ENCODE measurements around the gene CRYGC.
"Not testable (repeated sequence)": the region's sequence is repeated elsewhere in the genome, so short reads cannot be mapped to it uniquely, and the experiment has no call there.

Gene CRYGC

DNA sequence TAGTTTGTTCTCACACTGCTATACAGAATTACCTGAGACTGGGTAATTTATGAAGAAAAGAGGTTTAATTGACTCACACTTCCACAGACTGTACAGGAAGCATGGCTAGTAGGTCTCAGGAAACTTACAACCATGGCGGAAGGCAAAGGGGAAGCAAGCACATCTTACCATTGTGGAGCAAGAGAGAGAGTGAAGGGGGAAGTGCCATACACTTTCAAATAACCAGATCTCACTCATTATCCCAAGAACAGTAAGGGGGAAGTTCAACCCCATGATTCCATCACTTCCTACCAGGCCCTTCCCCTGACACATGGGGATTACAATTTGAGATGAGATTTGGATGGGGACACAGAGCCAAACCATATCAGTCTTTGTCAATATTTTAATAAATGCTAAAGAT is 21.3 kb upstream of the CRYGC start:
- Histone ChIP-seq H3K4me3 (ENCODE audit: low read depth in 1 of 2, low read length in 2 of 2) (no peak overlapping the region), H3K36me3 (ENCODE audit: control insufficient read depth in 1 of 2, insufficient read depth in 2 of 2, low read length in 2 of 2) (no peaks in the 10 kb centered on the region), H3K27ac (ENCODE audit: low read length) (no peak overlapping the region), H3K27me3 (ENCODE audit: low read depth, low read length) (no peaks in the 10 kb centered on the region), H3K4me1 (ENCODE audit: control insufficient read depth in 1 of 2, insufficient read depth in 2 of 2, low read length in 2 of 2) (no peaks in the 10 kb centered on the region), H3K9me3 (ENCODE audit: control insufficient read depth in 1 of 2, low read length in 2 of 2) (peaks cover 0 to 6% of the 10 kb centered on the region in 2 donors)

DNA sequence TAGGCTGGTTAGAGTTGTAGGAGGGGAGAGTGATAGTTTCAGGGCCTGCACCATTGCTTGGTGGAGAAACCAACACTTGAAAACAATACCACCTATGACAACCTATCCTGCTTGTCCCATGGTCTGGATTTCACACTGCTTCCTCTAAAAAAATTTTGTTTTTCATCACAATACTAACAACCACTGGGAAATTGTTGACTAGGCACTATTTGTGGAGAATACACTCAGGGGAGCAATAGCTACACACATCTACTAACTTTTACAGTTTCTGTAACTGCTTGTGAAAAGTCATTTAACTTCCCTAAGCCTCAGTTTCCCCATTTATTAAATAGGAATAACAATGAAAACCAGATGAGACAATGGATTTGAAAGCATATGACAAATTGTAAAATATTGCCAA is 20.5 kb upstream of the CRYGC start:
- H3K27ac ChIP-seq (ENCODE audit: low read length) = no peak overlapping the region
- H3K4me1 ChIP-seq (ENCODE audit: control insufficient read depth in 1 of 2, insufficient read depth in 2 of 2, low read length in 2 of 2) = no peaks in the 10 kb centered on the region
- H3K36me3 ChIP-seq (ENCODE audit: control insufficient read depth in 1 of 2, insufficient read depth in 2 of 2, low read length in 2 of 2) = no peaks in the 10 kb centered on the region
- H3K27me3 ChIP-seq (ENCODE audit: low read depth, low read length) = no peaks in the 10 kb centered on the region
- peaks cover 0 to 6% of the 10 kb centered on the region in 2 donors for H3K9me3 ChIP-seq (ENCODE audit: control insufficient read depth in 1 of 2, low read length in 2 of 2)
- H3K4me3 ChIP-seq (ENCODE audit: low read depth in 1 of 2, low read length in 2 of 2) = no peak overlapping the region

DNA sequence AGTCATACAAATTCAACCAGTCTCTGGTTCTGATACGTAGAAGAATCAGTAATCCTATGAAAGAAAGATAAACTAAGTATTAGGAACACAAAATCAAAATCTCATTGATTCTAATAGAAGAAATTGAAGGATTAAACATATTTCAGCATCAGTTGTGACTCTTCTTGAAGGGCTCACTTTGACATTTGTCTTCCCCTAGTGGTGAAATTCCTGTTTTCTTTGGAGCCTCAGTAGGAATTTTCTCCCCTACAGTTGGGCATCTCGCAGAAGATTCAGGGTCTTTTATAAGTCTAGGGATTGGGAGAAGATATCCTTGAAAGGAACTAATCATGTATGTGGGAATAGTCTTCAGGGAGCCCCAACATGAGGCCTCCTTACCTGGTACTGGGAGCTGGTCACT is 19.2 kb upstream of the CRYGC start:
- Histone ChIP-seq H3K27ac (ENCODE audit: low read length) (no peak overlapping the region), H3K4me3 (ENCODE audit: low read depth in 1 of 2, low read length in 2 of 2) (no peak overlapping the region), H3K27me3 (ENCODE audit: low read depth, low read length) (no peaks in the 10 kb centered on the region), H3K4me1 (ENCODE audit: control insufficient read depth in 1 of 2, insufficient read depth in 2 of 2, low read length in 2 of 2) (no peaks in the 10 kb centered on the region), H3K9me3 (ENCODE audit: control insufficient read depth in 1 of 2, low read length in 2 of 2) (peaks cover 0 to 6% of the 10 kb centered on the region in 2 donors), H3K36me3 (ENCODE audit: control insufficient read depth in 1 of 2, insufficient read depth in 2 of 2, low read length in 2 of 2) (no peaks in the 10 kb centered on the region)

DNA sequence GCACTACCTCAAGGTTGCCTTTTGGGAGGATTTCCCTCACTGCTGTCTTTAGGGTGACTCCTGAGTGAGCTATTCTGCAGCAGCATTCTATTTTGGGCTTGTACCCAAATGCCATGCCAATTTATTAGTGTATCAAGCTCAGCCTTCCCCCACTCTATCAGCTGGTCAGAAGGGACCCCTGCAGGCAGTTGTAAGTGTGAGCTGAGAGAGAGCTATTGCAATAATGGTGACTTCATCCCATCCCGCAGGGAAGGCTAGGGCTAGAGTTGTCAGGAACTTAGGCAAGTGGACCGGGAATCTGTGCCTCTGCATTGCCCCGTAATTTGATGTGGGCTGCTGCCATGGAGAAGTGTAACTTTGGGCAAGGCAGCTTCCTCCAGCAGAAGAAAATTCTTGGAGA is 18.1 kb upstream of the CRYGC start:
- Histone ChIP-seq H3K36me3 (ENCODE audit: control insufficient read depth in 1 of 2, insufficient read depth in 2 of 2, low read length in 2 of 2) (no peaks in the 10 kb centered on the region), H3K27me3 (ENCODE audit: low read depth, low read length) (no peaks in the 10 kb centered on the region), H3K4me1 (ENCODE audit: control insufficient read depth in 1 of 2, insufficient read depth in 2 of 2, low read length in 2 of 2) (no peaks in the 10 kb centered on the region), H3K27ac (ENCODE audit: low read length) (no peak overlapping the region), H3K4me3 (ENCODE audit: low read depth in 1 of 2, low read length in 2 of 2) (no peak overlapping the region), H3K9me3 (ENCODE audit: control insufficient read depth in 1 of 2, low read length in 2 of 2) (peaks cover 0 to 6% of the 10 kb centered on the region in 2 donors)

DNA sequence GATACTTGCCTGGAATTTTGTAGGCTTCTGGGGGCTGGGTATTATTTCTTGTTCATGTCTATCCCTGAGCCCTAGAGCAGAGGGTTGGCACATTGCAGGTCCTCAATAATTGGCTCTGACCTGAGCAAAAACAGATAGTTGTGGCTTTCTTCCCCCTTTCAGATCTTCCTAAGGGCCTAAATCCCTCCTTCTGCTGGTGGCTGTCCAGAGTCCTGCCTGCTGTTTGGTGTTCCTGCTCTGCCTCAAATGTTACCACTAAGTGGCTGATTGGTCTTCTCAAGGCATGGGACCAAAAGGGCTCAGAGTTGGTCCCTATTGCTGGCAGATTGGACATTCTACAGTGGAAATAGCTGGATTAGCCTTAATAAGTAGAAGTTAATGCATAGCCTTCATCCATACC is 17.4 kb upstream of the CRYGC start:
- peaks cover 0 to 6% of the 10 kb centered on the region in 2 donors for H3K9me3 ChIP-seq (ENCODE audit: control insufficient read depth in 1 of 2, low read length in 2 of 2)
- H3K36me3 ChIP-seq (ENCODE audit: control insufficient read depth in 1 of 2, insufficient read depth in 2 of 2, low read length in 2 of 2) = no peaks in the 10 kb centered on the region
- no peak overlapping the region for H3K27ac ChIP-seq (ENCODE audit: low read length)
- H3K27me3 ChIP-seq (ENCODE audit: low read depth, low read length) = no peaks in the 10 kb centered on the region
- H3K4me3 ChIP-seq (ENCODE audit: low read depth in 1 of 2, low read length in 2 of 2) = no peak overlapping the region
- no peaks in the 10 kb centered on the region for H3K4me1 ChIP-seq (ENCODE audit: control insufficient read depth in 1 of 2, insufficient read depth in 2 of 2, low read length in 2 of 2)

DNA sequence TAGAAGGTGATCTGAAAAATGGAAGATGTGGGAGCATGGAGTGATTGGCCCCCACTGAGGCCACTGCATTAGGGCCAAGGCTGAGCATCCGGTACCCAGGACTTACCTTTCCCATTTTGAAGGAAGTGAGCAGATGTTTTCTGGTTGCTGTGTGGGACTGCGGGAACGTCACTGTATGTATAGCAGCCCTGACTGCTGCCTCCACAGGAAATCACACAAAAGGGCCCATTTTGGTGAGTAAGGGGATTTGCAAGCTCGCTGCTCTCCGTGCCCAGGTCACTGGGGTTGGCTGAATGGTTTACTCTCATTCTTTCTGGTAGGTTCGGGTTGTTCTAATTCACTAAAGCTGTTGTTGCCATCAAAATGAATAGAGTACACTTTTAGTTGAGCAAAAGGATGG is 16.4 kb upstream of the CRYGC start, which contains the start of gene CRYGB:
TSS of gene CRYGB (minus strand) at position 153 of the 400 bp plus-strand sequence. CDS start at position 115, 38 bp downstream.
- no peaks in the 10 kb centered on the region for H3K36me3 ChIP-seq (ENCODE audit: control insufficient read depth in 1 of 2, insufficient read depth in 2 of 2, low read length in 2 of 2)
- no peak within 1 kb of the TSS for H3K27ac ChIP-seq (ENCODE audit: low read length)
- no peaks in the 10 kb centered on the region for H3K4me1 ChIP-seq (ENCODE audit: control insufficient read depth in 1 of 2, insufficient read depth in 2 of 2, low read length in 2 of 2)
- H3K9me3 ChIP-seq (ENCODE audit: control insufficient read depth in 1 of 2, low read length in 2 of 2) = no peaks in the 10 kb centered on the region
- H3K4me3 ChIP-seq (ENCODE audit: low read depth in 1 of 2, low read length in 2 of 2) = no peak within 1 kb of the TSS
- H3K27me3 ChIP-seq (ENCODE audit: low read depth, low read length) = no peaks in the 10 kb centered on the region

DNA sequence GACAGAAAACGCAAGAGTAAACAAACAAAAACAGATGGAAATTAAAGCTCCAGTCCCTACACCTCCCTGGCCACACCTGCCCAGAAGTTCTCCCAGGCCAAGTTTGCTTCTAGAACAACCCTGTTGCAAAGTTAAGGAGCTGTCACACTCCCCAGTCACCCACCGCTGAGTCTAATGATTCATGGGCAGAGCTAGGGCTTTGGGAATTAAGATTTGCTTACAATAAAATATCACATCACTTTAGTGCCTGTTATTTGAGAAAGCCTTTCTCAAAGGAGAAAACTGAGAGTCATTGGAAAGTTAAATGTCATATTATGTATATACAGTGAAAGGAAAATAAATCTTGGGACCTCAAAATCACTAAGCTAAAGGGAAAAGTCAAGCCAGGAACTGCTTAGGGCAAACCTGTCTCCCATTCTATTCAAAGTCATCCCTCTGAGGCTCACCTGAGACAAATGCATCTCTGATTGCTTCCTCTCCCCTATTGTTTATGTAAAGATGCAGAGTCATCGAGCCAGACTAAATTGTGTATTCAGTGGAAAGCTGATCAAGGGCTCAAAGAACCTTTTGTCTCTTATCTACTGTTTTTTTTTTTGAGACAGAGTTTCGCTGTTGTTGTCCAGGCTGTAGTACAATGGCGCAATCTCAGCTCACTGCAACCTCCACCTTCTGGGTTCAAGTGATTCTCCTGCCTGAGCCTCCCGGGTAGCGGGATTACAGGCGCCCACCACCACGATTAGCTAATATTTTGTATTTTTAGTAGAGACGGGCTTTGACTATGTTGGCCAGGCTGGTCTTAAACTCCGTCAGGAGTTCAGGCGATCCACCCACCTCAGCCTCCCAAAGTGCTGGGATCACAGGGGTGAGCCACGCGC is 13.5 kb upstream of the CRYGC start:
- Histone ChIP-seq H3K4me1 (ENCODE audit: control insufficient read depth in 1 of 2, insufficient read depth in 2 of 2, low read length in 2 of 2) (no peaks in the 10 kb centered on the region), H3K27me3 (ENCODE audit: low read depth, low read length) (no peaks in the 10 kb centered on the region), H3K9me3 (ENCODE audit: control insufficient read depth in 1 of 2, low read length in 2 of 2) (peaks cover 0 to 2% of the 10 kb centered on the region in 2 donors), H3K4me3 (ENCODE audit: low read depth in 1 of 2, low read length in 2 of 2) (no peak overlapping the region), H3K36me3 (ENCODE audit: control insufficient read depth in 1 of 2, insufficient read depth in 2 of 2, low read length in 2 of 2) (no peaks in the 10 kb centered on the region), H3K27ac (ENCODE audit: low read length) (no peak overlapping the region)

DNA sequence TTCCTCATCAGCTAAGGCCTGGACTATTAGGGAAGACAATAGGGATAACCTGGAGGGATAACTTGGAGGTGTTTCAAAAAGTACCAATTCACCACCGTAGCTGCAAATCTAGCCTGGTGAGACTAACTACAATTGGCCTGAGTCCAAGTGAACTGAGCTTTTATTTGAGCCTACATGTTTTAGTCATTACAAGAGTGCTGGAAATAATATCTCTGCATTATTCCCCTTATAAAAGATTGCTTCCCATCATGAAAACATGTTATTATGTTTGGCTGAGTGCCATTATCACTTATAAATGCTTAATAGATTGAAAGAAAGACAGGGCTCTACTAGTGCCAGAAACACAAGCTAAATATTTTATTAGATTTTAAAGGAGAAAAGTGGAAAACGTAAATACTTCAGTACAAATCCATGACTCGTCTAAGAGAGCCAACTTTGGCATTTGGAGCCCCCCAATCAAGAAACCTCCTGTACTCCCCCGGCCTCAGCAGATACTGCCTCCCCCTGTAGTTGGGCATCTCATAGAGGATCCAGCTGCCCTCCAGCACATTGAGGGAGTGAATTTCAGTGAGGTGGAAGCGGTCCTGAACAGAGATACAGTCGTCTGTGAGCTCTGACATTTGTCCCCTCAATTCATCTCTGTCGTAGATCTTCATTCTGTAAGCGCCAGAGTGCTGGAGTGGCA is 12.8 kb upstream of the CRYGC start:
- H3K27me3 ChIP-seq (ENCODE audit: low read depth, low read length) = no peaks in the 10 kb centered on the region
- H3K36me3 ChIP-seq (ENCODE audit: control insufficient read depth in 1 of 2, insufficient read depth in 2 of 2, low read length in 2 of 2) = no peaks in the 10 kb centered on the region
- H3K9me3 ChIP-seq (ENCODE audit: control insufficient read depth in 1 of 2, low read length in 2 of 2) = peaks cover 0 to 4% of the 10 kb centered on the region in 2 donors
- H3K4me1 ChIP-seq (ENCODE audit: control insufficient read depth in 1 of 2, insufficient read depth in 2 of 2, low read length in 2 of 2) = no peaks in the 10 kb centered on the region
- no peak overlapping the region for H3K27ac ChIP-seq (ENCODE audit: low read length)
- no peak overlapping the region for H3K4me3 ChIP-seq (ENCODE audit: low read depth in 1 of 2, low read length in 2 of 2)

DNA sequence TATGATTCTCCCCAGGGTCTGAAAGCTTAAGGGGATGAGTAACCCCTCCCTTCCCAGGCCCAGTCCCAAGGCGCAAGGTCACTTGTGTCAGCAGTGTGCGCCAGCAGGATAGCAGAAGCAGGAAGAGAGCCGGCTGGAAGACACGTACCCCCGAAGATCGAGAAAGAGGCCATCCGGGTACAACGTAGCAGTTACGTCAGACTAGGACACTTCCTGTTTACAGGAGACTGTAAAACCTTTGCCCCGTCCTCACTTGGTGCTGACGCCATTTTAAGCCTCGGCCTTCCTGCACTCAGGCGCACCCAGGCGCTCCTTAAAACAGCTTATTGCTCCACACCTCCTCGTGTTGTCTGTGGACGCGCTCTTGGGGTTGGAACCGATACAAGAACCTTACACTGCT is 9.8 kb upstream of the CRYGC start:
- no peak overlapping the region for H3K27ac ChIP-seq (ENCODE audit: low read length)
- H3K4me3 ChIP-seq (ENCODE audit: low read depth in 1 of 2, low read length in 2 of 2) = no peak overlapping the region
- H3K27me3 ChIP-seq (ENCODE audit: low read depth, low read length) = no peaks in the 10 kb centered on the region
- no peaks in the 10 kb centered on the region for H3K36me3 ChIP-seq (ENCODE audit: control insufficient read depth in 1 of 2, insufficient read depth in 2 of 2, low read length in 2 of 2)
- H3K4me1 ChIP-seq (ENCODE audit: control insufficient read depth in 1 of 2, insufficient read depth in 2 of 2, low read length in 2 of 2) = no peaks in the 10 kb centered on the region
- peaks cover 0 to 4% of the 10 kb centered on the region in 2 donors for H3K9me3 ChIP-seq (ENCODE audit: control insufficient read depth in 1 of 2, low read length in 2 of 2)

DNA sequence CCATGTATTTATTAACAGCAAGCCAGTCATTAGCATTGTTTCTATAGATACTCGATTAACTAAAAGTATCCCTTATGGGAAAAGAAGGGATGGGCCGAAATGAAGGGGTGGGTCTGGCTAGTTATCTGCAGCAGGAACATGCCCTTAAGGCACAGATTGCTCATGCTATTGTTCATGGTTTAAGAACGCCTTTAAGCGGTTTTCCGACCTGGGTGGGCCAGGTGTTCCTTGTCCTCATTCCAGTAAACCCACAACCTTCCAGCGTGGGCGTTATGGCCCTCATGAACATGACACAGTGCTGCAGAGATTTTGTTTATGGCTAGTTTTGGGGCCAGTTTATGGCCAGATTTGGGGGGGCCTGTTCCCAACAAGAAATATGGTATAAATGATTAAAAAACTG is 8.7 kb upstream of the CRYGC start:
- H3K9me3 ChIP-seq (ENCODE audit: control insufficient read depth in 1 of 2, low read length in 2 of 2); H3K36me3 ChIP-seq (ENCODE audit: control insufficient read depth in 1 of 2, insufficient read depth in 2 of 2, low read length in 2 of 2); H3K4me3 ChIP-seq (ENCODE audit: low read depth in 1 of 2, low read length in 2 of 2); H3K4me1 ChIP-seq (ENCODE audit: control insufficient read depth in 1 of 2, insufficient read depth in 2 of 2, low read length in 2 of 2); H3K27ac ChIP-seq (ENCODE audit: low read length); H3K27me3 ChIP-seq (ENCODE audit: low read depth, low read length): not testable (repeated sequence)

DNA sequence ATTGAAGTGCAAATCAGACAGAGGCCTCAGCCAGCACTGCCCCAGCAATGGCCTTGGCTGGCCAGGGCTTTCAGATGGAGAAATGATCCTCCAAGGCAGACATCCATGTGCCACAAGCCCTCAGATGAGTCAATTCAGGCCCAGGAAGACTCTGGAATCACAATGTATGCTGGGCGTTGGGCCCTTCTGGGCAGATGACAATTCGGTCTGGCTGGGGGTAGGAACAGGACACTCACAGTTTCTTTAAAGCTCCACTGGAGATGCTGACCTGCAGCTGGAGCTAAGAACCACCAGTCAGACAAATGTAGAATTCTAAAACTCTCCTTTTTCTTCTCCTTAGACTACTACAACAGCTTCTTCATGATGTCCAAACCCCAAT is 7.1 kb upstream of the CRYGC start:
- Histone ChIP-seq H3K4me3 (ENCODE audit: low read depth in 1 of 2, low read length in 2 of 2) (no peak overlapping the region), H3K27me3 (ENCODE audit: low read depth, low read length) (no peaks in the 10 kb centered on the region), H3K4me1 (ENCODE audit: control insufficient read depth in 1 of 2, insufficient read depth in 2 of 2, low read length in 2 of 2) (no peaks in the 10 kb centered on the region), H3K27ac (ENCODE audit: low read length) (no peak overlapping the region), H3K9me3 (ENCODE audit: control insufficient read depth in 1 of 2, low read length in 2 of 2) (peaks cover 0 to 4% of the 10 kb centered on the region in 2 donors), H3K36me3 (ENCODE audit: control insufficient read depth in 1 of 2, insufficient read depth in 2 of 2, low read length in 2 of 2) (no peaks in the 10 kb centered on the region)
